Measurements from ENCODE around the gene IRX3.
A peak's percentile ranks its signal among the peaks of the same experiment; 100 is the strongest.

Gene IRX3

GRCh38 chr16:54320697-54321340, 34.2 kb upstream of the IRX3 start:
- Histone ChIP-seq H2BK5ac (ENCODE audit: low read depth, low read length, poor library complexity, severe bottlenecking) (no peak overlapping the region), H2BK12ac (ENCODE audit: low read length in 2 of 2) (no peak overlapping the region), H3K9ac (ENCODE audit: low read length) (no peak overlapping the region), H3K23ac (ENCODE audit: low read length in 2 of 2) (no peak overlapping the region), H3K27me3 (ENCODE audit: control insufficient read depth in 1 of 2, insufficient read depth in 1 of 2, low read length in 2 of 2) (peaks cover 0 to 7% of the 10 kb centered on the region in 2 experiments), H3K4me2 (ENCODE audit: low read length, poor library complexity, severe bottlenecking) (no peak overlapping the region), H4K91ac (ENCODE audit: low read length) (no peak overlapping the region), H3K9me3 (ENCODE audit: control insufficient read depth, low read length) (no peaks in the 10 kb centered on the region), H3K4me1 (ENCODE audit: control insufficient read depth, insufficient read depth, low read depth, low read length) (peaks cover 4% of the 10 kb centered on the region), H3K36me3 (ENCODE audit: control insufficient read depth in 1 of 2, insufficient read depth in 2 of 2, low read depth in 1 of 2, low read length in 2 of 2) (no peaks in the 10 kb centered on the region), H3K27ac (ENCODE audit: low read length, poor library complexity, severe bottlenecking) (no peak overlapping the region), H2BK15ac (ENCODE audit: low read depth, poor library complexity, severe bottlenecking) (no peak overlapping the region), H2AFZ (ENCODE audit: low read depth, low read length) (no peak overlapping the region), H4K8ac (ENCODE audit: low read length) (no peak overlapping the region), H2AK5ac (ENCODE audit: low read length, severe bottlenecking) (no peak overlapping the region), H3K18ac (ENCODE audit: low read depth in 1 of 2, low read length in 2 of 2) (no peak overlapping the region), H2BK120ac (ENCODE audit: low read depth, low read length) (no peak overlapping the region), H3K79me1 (replicated peaks; ENCODE audit: low read length, poor library complexity, severe bottlenecking) (no peaks in the 10 kb centered on the region), H3K4me3 (ENCODE audit: insufficient read depth in 1 of 2, low read depth in 1 of 2, low read length in 2 of 2) (no peak overlapping the region), H3K14ac (ENCODE audit: low read length in 2 of 2) (no peak overlapping the region), H3K4ac (ENCODE audit: low read depth in 1 of 2, low read length in 2 of 2) (no peak overlapping the region)
- DNase-seq: no peak
- WGBS: 70% methylated on average over 8 of the region's 9 CpGs

GRCh38 chr16:54318941-54319340, 32.4 kb upstream of the IRX3 start:
- no peak overlapping the region for H3K27ac ChIP-seq (ENCODE audit: low read length, poor library complexity, severe bottlenecking)
- H2BK120ac ChIP-seq (ENCODE audit: low read depth, low read length): no peak overlapping the region
- no peak overlapping the region for H3K4me2 ChIP-seq (ENCODE audit: low read length, poor library complexity, severe bottlenecking)
- H2AFZ ChIP-seq (ENCODE audit: low read depth, low read length): no peak overlapping the region
- H2AK5ac ChIP-seq (ENCODE audit: low read length, severe bottlenecking): no peak overlapping the region
- H4K91ac ChIP-seq (ENCODE audit: low read length): no peak overlapping the region
- no peak overlapping the region for H3K4ac ChIP-seq (ENCODE audit: low read depth in 1 of 2, low read length in 2 of 2)
- no peak overlapping the region for H2BK12ac ChIP-seq (ENCODE audit: low read length in 2 of 2)
- WGBS: 80% methylated on average over 1 of the region's 1 CpG
- H3K14ac ChIP-seq (ENCODE audit: low read length in 2 of 2): no peak overlapping the region
- no peaks in the 10 kb centered on the region for H3K79me1 ChIP-seq (replicated peaks; ENCODE audit: low read length, poor library complexity, severe bottlenecking)
- no peak overlapping the region for H3K23ac ChIP-seq (ENCODE audit: low read length in 2 of 2)
- peaks cover 0 to 7% of the 10 kb centered on the region in 2 experiments for H3K27me3 ChIP-seq (ENCODE audit: control insufficient read depth in 1 of 2, insufficient read depth in 1 of 2, low read length in 2 of 2)
- no peak overlapping the region for H3K9ac ChIP-seq (ENCODE audit: low read length)
- no peak for DNase-seq
- H3K9me3 ChIP-seq (ENCODE audit: control insufficient read depth, low read length): no peaks in the 10 kb centered on the region
- no peaks in the 10 kb centered on the region for H3K36me3 ChIP-seq (ENCODE audit: control insufficient read depth in 1 of 2, insufficient read depth in 2 of 2, low read depth in 1 of 2, low read length in 2 of 2)
- H3K4me3 ChIP-seq (ENCODE audit: insufficient read depth in 1 of 2, low read depth in 1 of 2, low read length in 2 of 2): no peak overlapping the region
- H3K4me1 ChIP-seq (ENCODE audit: control insufficient read depth, insufficient read depth, low read depth, low read length): peaks cover 4% of the 10 kb centered on the region
- H3K18ac ChIP-seq (ENCODE audit: low read depth in 1 of 2, low read length in 2 of 2): no peak overlapping the region
- H2BK5ac ChIP-seq (ENCODE audit: low read depth, low read length, poor library complexity, severe bottlenecking): no peak overlapping the region
- H4K8ac ChIP-seq (ENCODE audit: low read length): no peak overlapping the region
- no peak overlapping the region for H2BK15ac ChIP-seq (ENCODE audit: low read depth, poor library complexity, severe bottlenecking)

- DNase-seq: no peak
- WGBS: 69% methylated on average over 14 of the region's 15 CpGs
- Histone ChIP-seq H3K27me3 (ENCODE audit: control insufficient read depth in 1 of 2, insufficient read depth in 1 of 2, low read length in 2 of 2) (peaks cover 0 to 7% of the 10 kb centered on the region in 2 experiments), H2BK120ac (ENCODE audit: low read depth, low read length) (no peak overlapping the region), H3K18ac (ENCODE audit: low read depth in 1 of 2, low read length in 2 of 2) (no peak overlapping the region), H3K27ac (ENCODE audit: low read length, poor library complexity, severe bottlenecking) (no peak overlapping the region), H2BK5ac (ENCODE audit: low read depth, low read length, poor library complexity, severe bottlenecking) (no peak overlapping the region), H3K4me1 (ENCODE audit: control insufficient read depth, insufficient read depth, low read depth, low read length) (peaks cover 4% of the 10 kb centered on the region), H3K9me3 (ENCODE audit: control insufficient read depth, low read length) (no peaks in the 10 kb centered on the region), H3K9ac (ENCODE audit: low read length) (no peak overlapping the region), H4K91ac (ENCODE audit: low read length) (no peak overlapping the region), H3K4me3 (ENCODE audit: insufficient read depth in 1 of 2, low read depth in 1 of 2, low read length in 2 of 2) (no peak overlapping the region), H2AFZ (ENCODE audit: low read depth, low read length) (no peak overlapping the region), H2AK5ac (ENCODE audit: low read length, severe bottlenecking) (no peak overlapping the region), H3K4me2 (ENCODE audit: low read length, poor library complexity, severe bottlenecking) (no peak overlapping the region), H4K8ac (ENCODE audit: low read length) (no peak overlapping the region), H3K4ac (ENCODE audit: low read depth in 1 of 2, low read length in 2 of 2) (no peak overlapping the region), H3K14ac (ENCODE audit: low read length in 2 of 2) (no peak overlapping the region), H3K23ac (ENCODE audit: low read length in 2 of 2) (no peak overlapping the region), H3K36me3 (ENCODE audit: control insufficient read depth in 1 of 2, insufficient read depth in 2 of 2, low read depth in 1 of 2, low read length in 2 of 2) (no peaks in the 10 kb centered on the region), H3K79me1 (replicated peaks; ENCODE audit: low read length, poor library complexity, severe bottlenecking) (no peaks in the 10 kb centered on the region), H2BK15ac (ENCODE audit: low read depth, poor library complexity, severe bottlenecking) (no peak overlapping the region), H2BK12ac (ENCODE audit: low read length in 2 of 2) (no peak overlapping the region)
These were observed 30.6 kb upstream of the IRX3 start for GRCh38 chr16:54317101-54317611.

- H2BK15ac ChIP-seq (ENCODE audit: low read depth, poor library complexity, severe bottlenecking): no peak overlapping the region
- H4K91ac ChIP-seq (ENCODE audit: low read length): no peak overlapping the region
- peak overlapping the region in 1 of 2 experiments; percentile 21 for H3K14ac ChIP-seq (ENCODE audit: low read length in 2 of 2)
- H3K27ac ChIP-seq (ENCODE audit: low read length, poor library complexity, severe bottlenecking): no peak overlapping the region
- no peak overlapping the region for H3K18ac ChIP-seq (ENCODE audit: low read depth in 1 of 2, low read length in 2 of 2)
- H3K79me1 ChIP-seq (replicated peaks; ENCODE audit: low read length, poor library complexity, severe bottlenecking): no peaks in the 10 kb centered on the region
- no peak overlapping the region for H2BK5ac ChIP-seq (ENCODE audit: low read depth, low read length, poor library complexity, severe bottlenecking)
- 84% methylated on average over 7 of the region's 8 CpGs for WGBS
- H3K9ac ChIP-seq (ENCODE audit: low read length): no peak overlapping the region
- H3K4me2 ChIP-seq (ENCODE audit: low read length, poor library complexity, severe bottlenecking): no peak overlapping the region
- no peak overlapping the region for H3K4ac ChIP-seq (ENCODE audit: low read depth in 1 of 2, low read length in 2 of 2)
- H2BK120ac ChIP-seq (ENCODE audit: low read depth, low read length): no peak overlapping the region
- no peak overlapping the region for H3K4me3 ChIP-seq (ENCODE audit: insufficient read depth in 1 of 2, low read depth in 1 of 2, low read length in 2 of 2)
- H3K23ac ChIP-seq (ENCODE audit: low read length in 2 of 2): no peak overlapping the region
- DNase-seq: no peak
- peaks cover 0 to 6% of the 10 kb centered on the region in 2 experiments for H3K27me3 ChIP-seq (ENCODE audit: control insufficient read depth in 1 of 2, insufficient read depth in 1 of 2, low read length in 2 of 2)
- H3K36me3 ChIP-seq (ENCODE audit: control insufficient read depth in 1 of 2, insufficient read depth in 2 of 2, low read depth in 1 of 2, low read length in 2 of 2): no peaks in the 10 kb centered on the region
- H2AK5ac ChIP-seq (ENCODE audit: low read length, severe bottlenecking): no peak overlapping the region
- H2AFZ ChIP-seq (ENCODE audit: low read depth, low read length): no peak overlapping the region
- no peak overlapping the region for H4K8ac ChIP-seq (ENCODE audit: low read length)
- H2BK12ac ChIP-seq (ENCODE audit: low read length in 2 of 2): no peak overlapping the region
- H3K4me1 ChIP-seq (ENCODE audit: control insufficient read depth, insufficient read depth, low read depth, low read length): peaks cover 4% of the 10 kb centered on the region
- no peaks in the 10 kb centered on the region for H3K9me3 ChIP-seq (ENCODE audit: control insufficient read depth, low read length)
These were observed 29.7 kb upstream of the IRX3 start for GRCh38 chr16:54316095-54316889.
